ENCODE data around the gene BHLHE40. TPM values are rescaled to one million over a fixed set of nuclear protein-coding genes. Genes with fewer than 3 reads are reported as not detected.

Gene BHLHE40
- 10 to 100 TPM; 16.8 to 55.5 (median 29.9) TPM for total RNA-seq

DNA sequence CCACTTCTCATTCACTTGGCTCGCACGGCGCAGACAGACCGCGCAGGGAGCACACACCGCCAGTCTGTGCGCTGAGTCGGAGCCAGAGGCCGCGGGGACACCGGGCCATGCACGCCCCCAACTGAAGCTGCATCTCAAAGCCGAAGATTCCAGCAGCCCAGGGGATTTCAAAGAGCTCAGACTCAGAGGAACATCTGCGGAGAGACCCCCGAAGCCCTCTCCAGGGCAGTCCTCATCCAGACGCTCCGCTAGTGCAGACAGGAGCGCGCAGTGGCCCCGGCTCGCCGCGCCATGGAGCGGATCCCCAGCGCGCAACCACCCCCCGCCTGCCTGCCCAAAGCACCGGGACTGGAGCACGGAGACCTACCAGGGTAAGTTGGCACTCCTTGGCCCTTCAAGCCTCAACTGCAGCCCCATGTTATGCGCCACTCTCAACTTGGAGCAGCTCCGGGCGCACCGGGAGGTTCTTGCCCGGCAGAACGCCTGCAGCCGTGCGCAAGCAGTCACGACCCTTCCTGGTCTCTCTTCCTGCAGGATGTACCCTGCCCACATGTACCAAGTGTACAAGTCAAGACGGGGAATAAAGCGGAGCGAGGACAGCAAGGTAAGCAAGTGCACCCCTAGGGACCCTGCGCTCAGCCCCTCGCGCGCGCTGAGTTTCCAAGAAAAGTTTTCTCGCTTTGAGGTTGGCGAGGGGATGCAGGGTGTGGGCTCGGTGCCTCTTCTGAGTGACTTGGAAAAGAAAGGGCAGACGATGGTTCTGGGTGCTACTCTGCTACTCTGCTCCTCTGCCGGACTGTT lies at the start of gene BHLHE40:
Gene BHLHE40, plus strand, starts transcription at position 10 of the 801 bp plus-strand sequence. Its CDS starts 282 bp downstream, at position 292.
- TF ChIP-seq, protein P1, sequence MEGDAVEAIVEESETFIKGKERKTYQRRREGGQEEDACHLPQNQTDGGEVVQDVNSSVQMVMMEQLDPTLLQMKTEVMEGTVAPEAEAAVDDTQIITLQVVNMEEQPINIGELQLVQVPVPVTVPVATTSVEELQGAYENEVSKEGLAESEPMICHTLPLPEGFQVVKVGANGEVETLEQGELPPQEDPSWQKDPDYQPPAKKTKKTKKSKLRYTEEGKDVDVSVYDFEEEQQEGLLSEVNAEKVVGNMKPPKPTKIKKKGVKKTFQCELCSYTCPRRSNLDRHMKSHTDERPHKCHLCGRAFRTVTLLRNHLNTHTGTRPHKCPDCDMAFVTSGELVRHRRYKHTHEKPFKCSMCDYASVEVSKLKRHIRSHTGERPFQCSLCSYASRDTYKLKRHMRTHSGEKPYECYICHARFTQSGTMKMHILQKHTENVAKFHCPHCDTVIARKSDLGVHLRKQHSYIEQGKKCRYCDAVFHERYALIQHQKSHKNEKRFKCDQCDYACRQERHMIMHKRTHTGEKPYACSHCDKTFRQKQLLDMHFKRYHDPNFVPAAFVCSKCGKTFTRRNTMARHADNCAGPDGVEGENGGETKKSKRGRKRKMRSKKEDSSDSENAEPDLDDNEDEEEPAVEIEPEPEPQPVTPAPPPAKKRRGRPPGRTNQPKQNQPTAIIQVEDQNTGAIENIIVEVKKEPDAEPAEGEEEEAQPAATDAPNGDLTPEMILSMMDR (IDR thresholded peaks at IDR 0.05; ENCODE audit: low read depth): no peak

DNA sequence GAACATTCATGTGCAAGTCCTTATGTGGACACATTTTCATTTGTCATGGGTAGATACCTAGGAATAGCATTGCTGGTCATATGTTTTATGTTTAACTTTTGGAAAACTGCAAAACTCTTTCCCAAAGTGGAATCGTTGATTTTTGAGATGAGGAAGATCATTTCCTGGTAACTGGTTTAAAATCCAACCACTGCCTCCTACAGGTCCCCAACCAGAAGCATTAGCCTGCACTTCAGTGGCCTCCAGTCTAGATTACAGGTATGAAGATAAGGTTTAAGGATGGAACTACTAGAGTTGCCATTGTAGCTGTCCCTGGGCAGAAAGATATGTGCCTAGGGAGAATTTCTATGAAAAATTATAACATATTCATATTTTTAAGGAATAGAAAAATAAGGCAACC lies 48.7 kb upstream of the BHLHE40 start:
- TF ChIP-seq, protein P1 (IDR thresholded peaks at IDR 0.05; ENCODE audit: low read depth): no peak

GRCh38 chr3:4934050-4934449 lies 45.2 kb upstream of the BHLHE40 start:
- TF ChIP-seq, protein P1 (IDR thresholded peaks at IDR 0.05; ENCODE audit: low read depth): no peak

DNA sequence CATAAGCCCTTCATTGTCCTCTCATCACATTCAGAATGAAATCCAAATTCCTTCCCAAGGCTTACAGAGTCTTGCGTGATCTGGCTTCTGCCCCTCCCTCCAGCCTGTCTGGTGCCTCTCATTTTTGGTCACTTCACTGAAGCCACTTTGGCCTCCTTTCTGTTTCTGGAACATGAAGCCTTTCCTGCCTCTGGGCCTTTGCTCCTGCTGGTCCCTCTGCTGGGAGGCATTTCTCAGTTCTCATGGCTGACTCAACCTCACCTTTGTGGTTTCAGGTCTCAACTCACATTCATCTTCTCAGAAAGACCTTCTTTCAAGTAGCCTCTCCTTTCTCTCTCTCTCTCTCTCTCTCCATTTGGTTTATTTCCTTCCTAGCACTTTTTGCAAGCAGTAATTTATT lies 43.9 kb upstream of the BHLHE40 start:
- TF ChIP-seq, protein P1 (IDR thresholded peaks at IDR 0.05; ENCODE audit: low read depth): no peak

DNA sequence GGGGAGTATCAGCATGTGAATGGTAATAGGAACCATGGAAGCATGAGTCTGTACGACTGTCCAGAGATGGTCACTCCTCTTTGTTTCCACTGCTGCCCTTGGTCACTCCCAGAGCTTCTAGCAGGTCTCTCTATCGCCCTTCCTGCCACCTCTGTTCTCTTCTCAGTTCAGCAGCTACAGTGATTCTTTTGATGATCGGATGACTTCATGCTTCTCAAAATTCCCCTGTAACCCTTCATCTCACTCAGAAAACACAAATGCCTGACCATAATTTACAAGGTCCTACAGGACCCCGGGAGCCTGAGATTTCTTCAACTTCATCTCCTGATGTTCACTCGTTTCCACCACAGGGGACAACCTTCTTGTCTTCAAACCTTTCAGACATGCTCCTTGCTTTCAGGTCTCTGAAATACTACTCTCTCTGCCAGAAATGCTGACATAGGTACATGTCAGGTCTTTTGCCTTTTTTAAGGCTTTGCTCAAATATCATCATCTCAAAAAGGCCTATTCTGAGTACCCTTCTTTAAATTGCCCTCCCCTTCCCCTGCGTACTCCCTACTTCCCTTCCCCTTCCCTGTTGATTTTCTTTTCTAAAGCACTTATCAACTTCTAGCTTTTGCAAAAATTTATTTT lies 42.1 kb upstream of the BHLHE40 start:
- TF ChIP-seq, protein P1 (IDR thresholded peaks at IDR 0.05; ENCODE audit: low read depth): no peak

GRCh38 chr3:4938281-4938982 lies 40.8 kb upstream of the BHLHE40 start:
- TF ChIP-seq, protein P1 (IDR thresholded peaks at IDR 0.05; ENCODE audit: low read depth): no peak

DNA sequence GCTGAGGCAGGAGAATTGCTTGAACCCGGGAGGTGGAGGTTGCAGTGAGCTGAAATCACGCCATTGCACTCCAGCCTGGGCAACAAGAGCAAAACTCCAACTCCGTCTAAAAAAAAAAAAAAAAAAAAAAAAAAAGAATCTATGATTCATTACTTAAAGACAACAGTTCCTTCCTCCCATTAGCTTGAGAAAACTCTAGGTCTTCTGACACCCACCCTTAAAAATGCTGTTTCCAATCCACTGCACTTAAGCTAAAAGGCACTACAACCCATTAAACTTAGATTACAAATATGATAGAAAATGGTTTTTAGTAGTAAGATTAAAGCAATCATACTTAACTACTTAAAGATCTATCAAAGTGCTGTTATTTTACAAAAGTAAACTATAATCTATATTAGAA lies 40.0 kb upstream of the BHLHE40 start:
- TF ChIP-seq, protein P1 (IDR thresholded peaks at IDR 0.05; ENCODE audit: low read depth): no peak
